Osteocyte (in vitro differentiated cells): ENCODE measurements around the gene ARPC4. TPM values are rescaled to one million over a fixed set of nuclear protein-coding genes. Genes with fewer than 3 reads are reported as not detected.

Source experiments
- DNase-seq: peaks from one replicate; pipeline ENCODE4 v3.0.0; 2021; ENCODE audit warnings: mixed read lengths; ENCODE audit not compliant: unreplicated experiment; ENCODE audit errors: extremely low spot score
- H3K27ac Mint-ChIP-seq: one replicate; pipeline ENCODE4 v1.8.0; 2021; ENCODE audit warnings: mild to moderate bottlenecking, mixed read lengths; ENCODE audit not compliant: unreplicated experiment
- H3K27me3 Mint-ChIP-seq: one replicate; pipeline ENCODE4 v1.8.0; 2021; ENCODE audit warnings: mixed read lengths; ENCODE audit not compliant: unreplicated experiment
- H3K36me3 Mint-ChIP-seq: one replicate; pipeline ENCODE4 v1.8.0; 2021; ENCODE audit warnings: mixed read lengths; ENCODE audit not compliant: unreplicated experiment
- H3K4me1 Mint-ChIP-seq: one replicate; pipeline ENCODE4 v1.8.0; 2021; ENCODE audit warnings: mixed read lengths; ENCODE audit not compliant: unreplicated experiment
- H3K4me3 Mint-ChIP-seq: one replicate; pipeline ENCODE4 v1.8.0; 2021; ENCODE audit warnings: mild to moderate bottlenecking, moderate library complexity, mixed read lengths; ENCODE audit not compliant: unreplicated experiment
- H3K9me3 Mint-ChIP-seq: one replicate; pipeline ENCODE4 v1.8.0; 2021; ENCODE audit warnings: mixed read lengths; ENCODE audit not compliant: unreplicated experiment
- CTCF ChIP-seq: fragments of 200-600 bp; sonication (generic); IDR thresholded peaks from 2 replicates; pipeline ENCODE4 v1.5.0; 2021; ENCODE audit warnings: antibody characterized with exemption, mild to moderate bottlenecking, moderate library complexity
- total RNA-seq: library from RNA; stranded (reverse); gene quantifications from 2 replicates; pipeline ENCODE4 v1.2.1, GENCODE V29; 2021

ARPC4 gene
- total RNA-seq, 1 donor from 2014 or later, result 140 TPM

GRCh38 chr3:9793161-9793781 is 389 bp downstream of the ARPC4 start:
- H3K9me3 Mint-ChIP-seq, result no peaks in the 10 kb centered on the region
- H3K27me3 Mint-ChIP-seq, result no peaks in the 10 kb centered on the region
- DNase-seq, result no peak
- no peak for TF ChIP-seq CTCF
- H3K4me3 Mint-ChIP-seq, result peak overlapping the region; percentile 95
- peaks cover 37% of the 10 kb centered on the region for H3K36me3 Mint-ChIP-seq
- peak overlapping the region; percentile 100 for H3K27ac Mint-ChIP-seq
- peaks cover 28% of the 10 kb centered on the region for H3K4me1 Mint-ChIP-seq

- Mint-ChIP-seq H3K9me3 (no peaks in the 10 kb centered on the region), H3K27me3 (no peaks in the 10 kb centered on the region), H3K36me3 (peaks cover 35% of the 10 kb centered on the region), H3K4me1 (peaks cover 28% of the 10 kb centered on the region), H3K4me3 (peak overlapping the region; percentile 95), H3K27ac (peak overlapping the region; percentile 43)
- DNase-seq, result no peak
- TF ChIP-seq CTCF, result no peak
Observed at GRCh38 chr3:9794400-9794799, 1.5 kb downstream of the ARPC4 start.

GRCh38 chr3:9795207-9795606 is 2.3 kb downstream of the ARPC4 start:
- Mint-ChIP-seq H3K4me3 (peak overlapping the region; percentile 22), H3K36me3 (peaks cover 35% of the 10 kb centered on the region), H3K27me3 (no peaks in the 10 kb centered on the region), H3K9me3 (no peaks in the 10 kb centered on the region), H3K4me1 (peaks cover 28% of the 10 kb centered on the region), H3K27ac (no peak overlapping the region)
- TF ChIP-seq CTCF, result no peak
- no peak for DNase-seq

GRCh38 chr3:9797196-9797945 is 4.5 kb downstream of the ARPC4 start:
- H3K4me3 Mint-ChIP-seq, result no peak overlapping the region
- peaks cover 14% of the 10 kb centered on the region for H3K4me1 Mint-ChIP-seq
- TF ChIP-seq CTCF, result no peak
- no peaks in the 10 kb centered on the region for H3K27me3 Mint-ChIP-seq
- H3K27ac Mint-ChIP-seq, result no peak overlapping the region
- peaks cover 41% of the 10 kb centered on the region for H3K36me3 Mint-ChIP-seq
- DNase-seq, result no peak
- H3K9me3 Mint-ChIP-seq, result no peaks in the 10 kb centered on the region

- H3K27me3 Mint-ChIP-seq, result no peaks in the 10 kb centered on the region
- peak; percentile 40 for TF ChIP-seq CTCF
- DNase-seq, result no peak
- no peak overlapping the region for H3K4me3 Mint-ChIP-seq
- H3K36me3 Mint-ChIP-seq, result peaks cover 55% of the 10 kb centered on the region
- H3K27ac Mint-ChIP-seq, result no peak overlapping the region
- H3K4me1 Mint-ChIP-seq, result no peaks in the 10 kb centered on the region
- H3K9me3 Mint-ChIP-seq, result no peaks in the 10 kb centered on the region
Observed at GRCh38 chr3:9800529-9800928, 7.6 kb downstream of the ARPC4 start.
